GM21529 (cell line): ENCODE measurements around the gene TYMS.
A peak's percentile ranks its signal among the peaks of the same experiment; 100 is the strongest.

Experiments
- ATAC-seq: cut with Tn5 transposase; IDR thresholded peaks from one replicate; pipeline ENCODE4 v1.9.1; 2021; ENCODE audit not compliant: unreplicated experiment

Gene TYMS

DNA sequence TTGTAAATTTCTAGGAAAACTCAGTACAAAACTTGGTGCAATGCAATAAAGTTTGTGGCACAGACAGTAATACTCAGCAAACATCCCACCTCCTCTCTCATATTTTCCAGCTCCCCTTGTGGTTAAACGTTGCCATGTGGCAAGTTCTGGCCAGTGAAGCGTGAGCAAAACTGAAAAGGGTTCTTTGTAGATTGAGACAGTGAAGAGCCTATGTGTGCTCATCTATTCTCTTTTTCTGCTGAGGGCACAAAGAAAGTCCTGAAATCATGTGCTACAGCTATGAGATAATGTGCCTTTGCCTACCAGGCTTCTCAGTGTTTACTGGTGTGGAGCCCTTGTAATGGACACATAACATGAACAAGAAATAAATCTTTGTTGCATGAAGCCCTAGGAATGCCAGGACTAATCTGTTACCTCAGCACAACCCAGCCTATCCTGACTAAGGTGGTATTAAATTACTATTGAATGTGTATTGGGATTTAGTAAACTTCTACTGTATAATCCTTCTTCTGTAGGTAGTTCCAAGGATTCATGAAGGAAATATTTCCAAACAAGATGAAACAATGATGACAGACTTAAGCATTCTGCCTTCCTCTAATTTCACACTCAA is 13.0 kb upstream of the TYMS start:
- no peak for ATAC-seq

DNA sequence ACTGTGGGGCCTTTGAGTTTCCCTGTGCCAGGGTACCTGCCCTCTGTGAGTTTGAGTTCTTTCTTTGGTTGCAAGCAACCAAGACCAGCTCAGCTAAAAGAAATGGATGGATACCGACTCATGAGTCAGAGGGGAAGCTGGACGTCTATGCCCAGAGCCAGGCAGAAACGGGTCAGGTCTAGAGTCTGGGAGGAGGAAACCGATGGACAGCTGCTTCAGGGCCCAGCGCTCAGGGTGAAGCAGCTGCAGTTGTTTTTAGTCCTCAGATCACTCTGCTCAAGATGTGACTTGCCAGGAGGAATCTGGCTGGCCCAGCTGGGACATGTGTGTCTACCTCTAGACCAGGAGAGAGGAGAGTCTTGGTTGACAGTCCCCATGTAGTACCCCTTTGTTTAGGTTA is 10.1 kb upstream of the TYMS start:
- no peak for ATAC-seq

DNA sequence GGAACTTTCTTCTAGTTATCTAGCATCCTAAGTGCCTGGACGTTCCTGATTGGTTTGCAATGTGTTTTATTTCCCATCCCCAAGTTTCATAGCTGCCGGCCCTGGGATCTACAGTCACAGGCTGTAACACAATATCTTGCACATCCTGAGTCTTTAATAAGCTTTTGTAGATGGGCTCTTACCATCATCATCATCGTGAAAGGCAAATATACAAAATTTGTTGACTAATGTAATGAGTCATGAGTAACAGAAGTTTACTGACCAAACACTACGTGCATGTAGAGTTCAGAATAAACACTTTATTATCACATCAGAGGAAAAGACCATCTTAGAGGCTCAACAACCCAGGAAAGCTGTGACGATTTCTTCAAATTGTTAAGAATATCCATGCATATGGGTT is 8.1 kb upstream of the TYMS start:
- ATAC-seq: no peak

- peak; percentile 98 for ATAC-seq
These were observed 7.0 kb upstream of the TYMS start for GRCh38 chr18:650428-650858.

DNA sequence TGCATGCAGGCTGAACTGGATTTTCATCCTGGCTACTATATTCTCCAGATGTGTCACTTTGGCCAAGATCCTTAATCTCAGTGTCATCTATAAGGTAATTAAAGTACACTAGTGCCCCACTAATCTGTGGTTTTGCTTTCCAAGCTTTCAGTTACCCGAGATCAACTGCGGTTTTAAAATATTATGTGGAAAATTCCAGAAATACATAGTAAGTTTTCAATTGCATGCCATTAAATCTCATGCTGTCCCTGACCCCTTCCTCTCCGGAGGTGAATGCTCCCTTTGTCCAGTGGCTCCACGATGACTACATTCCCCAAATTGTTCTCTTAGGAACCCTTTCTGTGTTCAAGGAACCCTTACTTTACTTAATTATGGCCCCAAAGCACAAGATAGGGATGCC is 5.3 kb upstream of the TYMS start:
- ATAC-seq: no peak

DNA sequence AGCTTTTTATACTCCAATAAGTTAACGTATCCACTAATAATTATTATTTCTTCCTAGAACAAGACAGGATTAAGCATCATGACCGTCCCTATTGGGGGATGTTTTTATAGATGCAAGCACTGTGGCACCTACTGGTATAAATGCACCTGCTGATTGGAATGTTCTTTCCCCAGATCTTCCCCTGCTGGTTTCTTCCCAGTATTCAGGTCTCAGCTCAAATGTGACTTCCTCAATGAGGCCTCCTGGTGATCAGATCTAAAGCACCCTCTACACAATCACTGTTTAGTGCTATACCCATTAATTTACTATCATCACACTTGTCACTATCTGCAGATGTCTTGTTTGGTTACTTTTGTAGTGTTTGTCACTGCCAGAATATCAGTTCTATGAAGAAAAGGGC is 3.9 kb upstream of the TYMS start:
- ATAC-seq: no peak

DNA sequence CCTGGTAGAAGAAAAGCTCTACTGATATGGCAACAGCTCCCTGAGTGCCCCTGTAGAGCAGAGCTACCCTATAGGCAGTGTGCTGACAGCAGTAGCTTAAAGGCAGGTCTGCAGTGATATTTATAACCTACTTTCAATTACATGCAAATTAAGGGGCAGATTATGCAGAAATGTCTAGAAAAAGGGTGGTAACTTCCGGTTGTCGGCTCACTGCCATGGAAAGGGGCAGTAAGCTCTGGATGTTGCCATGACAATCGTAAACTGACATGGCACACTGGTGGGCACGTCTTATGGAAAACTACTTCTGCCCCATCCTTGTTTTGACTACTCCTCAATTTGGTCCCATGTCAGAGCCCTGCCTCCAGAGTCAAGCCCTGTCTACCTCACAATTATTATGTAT is 2.9 kb upstream of the TYMS start:
- ATAC-seq: no peak

GRCh38 chr18:655445-655844 is 2.0 kb upstream of the TYMS start:
- no peak for ATAC-seq

- ATAC-seq: peak; percentile 51
These were observed 821 bp downstream of the TYMS start for GRCh38 chr18:658001-658946.

GRCh38 chr18:658947-659533 is 1.6 kb downstream of the TYMS start:
- no peak for ATAC-seq

- ATAC-seq: no peak
These were observed 2.1 kb downstream of the TYMS start for GRCh38 chr18:659597-659996.

DNA sequence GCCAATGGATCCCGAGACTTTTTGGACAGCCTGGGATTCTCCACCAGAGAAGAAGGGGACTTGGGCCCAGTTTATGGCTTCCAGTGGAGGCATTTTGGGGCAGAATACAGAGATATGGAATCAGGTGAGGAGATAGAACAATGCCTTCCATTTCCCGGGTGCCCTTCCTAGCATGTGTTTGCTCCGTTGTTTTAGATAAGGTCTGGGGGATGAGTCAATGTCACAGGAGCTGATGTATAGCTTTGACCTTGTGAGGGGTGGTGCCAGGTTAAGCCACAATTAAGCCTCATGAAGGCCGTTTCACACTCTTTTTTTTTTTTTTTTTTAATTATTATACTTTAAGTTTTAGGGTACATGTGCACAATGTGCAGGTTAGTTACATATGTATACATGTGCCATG is 4.7 kb downstream of the TYMS start:
- no peak for ATAC-seq

GRCh38 chr18:666177-666576 is 8.7 kb downstream of the TYMS start:
- no peak for ATAC-seq

DNA sequence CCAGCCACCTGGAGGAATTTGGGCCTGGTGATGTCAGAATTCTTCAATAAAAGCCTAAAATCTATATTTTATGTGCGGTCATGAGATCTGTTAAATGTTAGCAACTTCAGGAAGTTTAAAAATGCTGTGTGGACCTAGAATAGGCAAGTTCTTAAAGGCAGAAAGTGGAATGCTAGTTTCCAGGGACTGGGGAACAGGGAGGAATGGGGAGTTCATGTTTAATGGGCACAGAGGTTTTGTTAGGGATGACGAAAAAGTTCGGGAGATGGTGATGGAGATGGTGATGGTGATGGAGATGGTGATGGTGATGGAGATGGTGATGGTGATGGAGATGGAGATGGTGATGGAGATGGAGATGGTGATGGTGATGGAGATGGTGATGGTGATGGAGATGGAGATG is 9.2 kb downstream of the TYMS start:
- no peak for ATAC-seq

DNA sequence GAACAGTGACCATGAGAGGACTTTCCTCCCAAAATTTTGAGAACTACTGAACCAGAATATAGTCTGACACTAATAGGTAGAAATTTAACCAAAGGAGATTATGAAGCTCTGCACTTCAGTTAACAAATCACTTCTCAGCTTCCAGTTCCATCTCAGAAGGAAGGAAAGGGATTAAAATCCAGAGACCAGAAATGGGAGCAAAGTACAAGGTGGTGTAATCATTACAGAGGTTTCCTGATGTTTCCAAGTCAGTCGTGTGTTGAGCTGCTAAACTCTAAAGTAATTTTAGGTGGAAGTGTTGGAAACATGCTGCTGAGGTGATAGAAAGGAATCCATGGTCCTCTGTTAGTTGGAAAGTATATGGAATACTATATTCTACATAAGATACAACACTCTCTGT is 10.8 kb downstream of the TYMS start:
- ATAC-seq: no peak

DNA sequence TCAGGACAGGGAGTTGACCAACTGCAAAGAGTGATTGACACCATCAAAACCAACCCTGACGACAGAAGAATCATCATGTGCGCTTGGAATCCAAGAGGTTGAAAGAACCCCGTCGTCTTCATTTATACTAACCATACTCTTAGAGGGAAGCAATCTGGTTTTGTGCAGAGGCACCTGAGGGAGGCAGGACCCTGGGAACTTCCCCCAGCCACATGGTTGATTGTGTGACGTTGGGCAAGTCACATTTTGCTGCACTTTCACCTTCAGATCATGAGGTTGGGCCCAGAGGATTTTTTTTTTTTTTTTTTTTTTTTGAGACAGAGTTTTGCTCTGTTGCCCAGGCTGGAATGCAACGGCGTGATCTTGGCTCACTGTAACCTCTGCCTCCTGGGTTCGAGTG is 11.6 kb downstream of the TYMS start:
- no peak for ATAC-seq

DNA sequence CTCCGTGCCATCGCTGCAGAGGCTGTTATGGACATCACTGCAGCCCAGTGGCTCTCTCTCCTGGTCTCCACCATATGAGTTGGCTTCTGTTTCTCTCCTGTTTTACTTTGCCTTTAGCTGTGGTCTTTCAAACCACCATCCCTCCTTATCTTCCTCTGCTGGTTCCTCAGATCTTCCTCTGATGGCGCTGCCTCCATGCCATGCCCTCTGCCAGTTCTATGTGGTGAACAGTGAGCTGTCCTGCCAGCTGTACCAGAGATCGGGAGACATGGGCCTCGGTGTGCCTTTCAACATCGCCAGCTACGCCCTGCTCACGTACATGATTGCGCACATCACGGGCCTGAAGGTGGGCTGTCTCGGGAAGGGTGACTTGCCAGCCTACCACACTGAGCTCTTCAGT is 13.1 kb downstream of the TYMS start:
- ATAC-seq: no peak

DNA sequence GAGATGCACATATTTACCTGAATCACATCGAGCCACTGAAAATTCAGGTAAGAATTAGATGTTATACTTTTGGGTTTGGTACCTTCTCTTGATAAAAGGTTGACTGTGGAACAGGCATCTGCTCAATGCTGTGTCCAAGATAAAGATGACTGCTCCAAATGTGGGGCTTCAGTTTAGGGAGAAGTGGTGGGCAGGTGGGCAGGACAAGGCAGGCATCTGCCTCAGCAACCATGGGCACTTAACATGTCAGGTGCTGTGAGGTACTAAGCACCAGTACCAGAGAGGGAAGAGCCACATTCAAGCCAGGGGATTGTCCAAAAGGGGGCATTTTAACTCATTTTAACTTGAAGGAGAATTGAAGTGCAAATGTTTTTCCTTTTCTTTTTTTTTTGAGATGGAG is 14.0 kb downstream of the TYMS start:
- ATAC-seq: no peak

DNA sequence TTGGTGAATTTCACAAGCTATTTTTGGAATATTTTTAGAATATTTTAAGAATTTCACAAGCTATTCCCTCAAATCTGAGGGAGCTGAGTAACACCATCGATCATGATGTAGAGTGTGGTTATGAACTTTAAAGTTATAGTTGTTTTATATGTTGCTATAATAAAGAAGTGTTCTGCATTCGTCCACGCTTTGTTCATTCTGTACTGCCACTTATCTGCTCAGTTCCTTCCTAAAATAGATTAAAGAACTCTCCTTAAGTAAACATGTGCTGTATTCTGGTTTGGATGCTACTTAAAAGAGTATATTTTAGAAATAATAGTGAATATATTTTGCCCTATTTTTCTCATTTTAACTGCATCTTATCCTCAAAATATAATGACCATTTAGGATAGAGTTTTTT is 15.9 kb downstream of the TYMS start:
- no peak for ATAC-seq

DNA sequence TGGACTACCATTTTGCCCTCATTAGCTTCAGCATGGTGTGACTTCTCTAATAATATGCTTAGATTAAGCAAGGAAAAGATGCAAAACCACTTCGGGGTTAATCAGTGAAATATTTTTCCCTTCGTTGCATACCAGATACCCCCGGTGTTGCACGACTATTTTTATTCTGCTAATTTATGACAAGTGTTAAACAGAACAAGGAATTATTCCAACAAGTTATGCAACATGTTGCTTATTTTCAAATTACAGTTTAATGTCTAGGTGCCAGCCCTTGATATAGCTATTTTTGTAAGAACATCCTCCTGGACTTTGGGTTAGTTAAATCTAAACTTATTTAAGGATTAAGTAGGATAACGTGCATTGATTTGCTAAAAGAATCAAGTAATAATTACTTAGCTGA is 16.3 kb downstream of the TYMS start:
- ATAC-seq: no peak

DNA sequence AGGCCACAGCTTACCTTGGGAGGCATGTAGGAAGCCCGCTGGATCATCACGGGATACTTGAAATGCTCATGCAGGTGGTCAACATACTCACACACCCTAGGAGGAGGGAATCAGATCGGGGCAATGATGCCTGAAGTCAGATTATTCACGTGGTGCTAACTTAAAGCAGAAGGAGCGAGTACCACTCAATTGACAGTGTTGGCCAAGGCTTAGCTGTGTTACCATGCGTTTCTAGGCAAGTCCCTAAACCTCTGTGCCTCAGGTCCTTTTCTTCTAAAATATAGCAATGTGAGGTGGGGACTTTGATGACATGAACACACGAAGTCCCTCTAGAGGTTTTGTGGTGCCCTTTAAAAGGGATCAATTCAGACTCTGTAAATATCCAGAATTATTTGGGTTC is 17.9 kb downstream of the TYMS start:
- no peak for ATAC-seq

GRCh38 chr18:676069-676468 is 18.6 kb downstream of the TYMS start:
- ATAC-seq: no peak
